H9 (cell line): ENCODE results near the gene ACOT11. TPM values are rescaled to one million over a fixed set of nuclear protein-coding genes. Genes with fewer than 3 reads are reported as not detected.

ENCODE experiments used
- DNase-seq: peaks from one replicate; pipeline ENCODE4 v3.0.0-alpha.2; 2017
- H2AFZ ChIP-seq: one replicate; pipeline ENCODE4 v1.6.1; 2013; ENCODE audit warnings: mild to moderate bottlenecking, low read length, control low read depth, moderate library complexity
- H2AK5ac ChIP-seq: 2 replicates; pipeline ENCODE4 v1.6.1; 2013; ENCODE audit warnings: low read length, control low read depth, mixed read lengths; ENCODE audit not compliant: insufficient read length
- H2BK120ac ChIP-seq: one replicate; pipeline ENCODE4 v1.6.1; 2013; ENCODE audit warnings: low read depth, mild to moderate bottlenecking, low read length, control low read depth, inconsistent platforms; ENCODE audit not compliant: poor library complexity, severe bottlenecking
- H2BK12ac ChIP-seq: 2 replicates; pipeline ENCODE4 v1.6.1; 2013; ENCODE audit warnings: low read length, control low read depth, mixed read lengths, low read depth; ENCODE audit not compliant: insufficient read length
- H2BK15ac ChIP-seq: 2 replicates; pipeline ENCODE4 v1.6.1; 2013; ENCODE audit warnings: low read depth, low read length, control low read depth
- H2BK20ac ChIP-seq: one replicate; pipeline ENCODE4 v1.6.1; 2013; ENCODE audit warnings: low read depth, mild to moderate bottlenecking, low read length, control low read depth, inconsistent platforms; ENCODE audit not compliant: poor library complexity, severe bottlenecking
- H2BK5ac ChIP-seq: 2 replicates; pipeline ENCODE4 v1.6.1; 2013; ENCODE audit warnings: low read length, control low read depth, mixed read lengths; ENCODE audit not compliant: insufficient read length
- H3K14ac ChIP-seq: 2 replicates; pipeline ENCODE4 v1.6.1; 2013; ENCODE audit warnings: low read length, control low read depth; ENCODE audit not compliant: insufficient read depth
- H3K18ac ChIP-seq: 2 replicates; pipeline ENCODE4 v1.6.1; 2013; ENCODE audit warnings: low read depth, mild to moderate bottlenecking, mixed read lengths, low read length, control low read depth; ENCODE audit not compliant: insufficient read length
- H3K23ac ChIP-seq: 2 replicates; pipeline ENCODE4 v1.6.1; 2013; ENCODE audit warnings: low read length, control low read depth, mixed read lengths, low read depth; ENCODE audit not compliant: insufficient read length
- H3K23me2 ChIP-seq: 2 replicates; pipeline ENCODE4 v1.6.1; 2013; ENCODE audit warnings: low read depth, mild to moderate bottlenecking, mixed read lengths, low read length, control low read depth; ENCODE audit not compliant: insufficient read length, poor library complexity, severe bottlenecking
- H3K27ac ChIP-seq: 2 replicates; pipeline ENCODE4 v1.5.1; 2013; ENCODE audit warnings: low read length, control low read depth, mixed read lengths, low read depth; ENCODE audit not compliant: insufficient read length
- H3K27me3 ChIP-seq: 2 replicates; pipeline ENCODE4 v1.6.1; 2013; ENCODE audit warnings: low read length, control low read depth, inconsistent platforms; ENCODE audit not compliant: insufficient read depth
- H3K4ac ChIP-seq: 2 replicates; pipeline ENCODE4 v1.6.1; 2013; ENCODE audit warnings: low read depth, mild to moderate bottlenecking, control low read depth, inconsistent platforms, low read length, moderate library complexity
- H3K4me1 ChIP-seq: 2 replicates; pipeline ENCODE4 v1.6.1; 2013; ENCODE audit warnings: low read length, control low read depth, inconsistent platforms; ENCODE audit not compliant: insufficient read depth
- H3K4me2 ChIP-seq: 2 replicates; pipeline ENCODE4 v1.6.1; 2013; ENCODE audit warnings: low read length, control low read depth, mixed read lengths; ENCODE audit not compliant: insufficient read length, insufficient read depth
- H3K56ac ChIP-seq: 2 replicates; pipeline ENCODE4 v1.6.1; 2013; ENCODE audit warnings: low read depth, mild to moderate bottlenecking, mixed read lengths, low read length, control low read depth; ENCODE audit not compliant: insufficient read length
- H3K79me1 ChIP-seq: 2 replicates; pipeline ENCODE4 v1.6.1; 2013; ENCODE audit warnings: low read depth, mild to moderate bottlenecking, moderate library complexity, low read length, control low read depth, inconsistent platforms; ENCODE audit not compliant: insufficient read depth, poor library complexity, severe bottlenecking
- H3K79me2 ChIP-seq: 2 replicates; pipeline ENCODE4 v1.6.1; 2013; ENCODE audit warnings: low read length, control low read depth, inconsistent platforms; ENCODE audit not compliant: insufficient read depth
- H3K9ac ChIP-seq: 2 replicates; pipeline ENCODE4 v1.6.1; 2013; ENCODE audit warnings: low read length, control low read depth, mixed read lengths; ENCODE audit not compliant: insufficient read length; ENCODE audit errors: extremely low read depth
- H3K9me3 ChIP-seq: one replicate; pipeline ENCODE4 v1.6.1; 2013; ENCODE audit warnings: low read depth, low read length, inconsistent platforms; ENCODE audit not compliant: control insufficient read depth
- H3T11ph ChIP-seq: one replicate; pipeline ENCODE4 v1.6.1; 2013; ENCODE audit warnings: mild to moderate bottlenecking, low read length, control low read depth, inconsistent platforms
- H4K20me1 ChIP-seq: one replicate; pipeline ENCODE4 v1.6.1; 2013; ENCODE audit not compliant: control insufficient read depth, insufficient read length, insufficient read depth
- H4K5ac ChIP-seq: 2 replicates; pipeline ENCODE4 v1.6.1; 2013; ENCODE audit warnings: low read depth, mild to moderate bottlenecking, mixed read lengths, low read length, control low read depth; ENCODE audit not compliant: insufficient read length
- H4K8ac ChIP-seq: replicated peaks from 2 replicates; pipeline ENCODE4 v1.6.1; 2013; ENCODE audit warnings: low read length, control low read depth, mixed read lengths, low read depth; ENCODE audit not compliant: insufficient read length
- H4K91ac ChIP-seq: 2 replicates; pipeline ENCODE4 v1.6.1; 2013; ENCODE audit warnings: low read depth, mild to moderate bottlenecking, moderate library complexity, mixed read lengths, low read length, control low read depth; ENCODE audit not compliant: insufficient read length
- H3K27ac Mint-ChIP-seq, 3 experiments: 2 replicates in 2 of 3; 3 replicates in 1 of 3; pipeline ENCODE4 v1.8.0; 2020 to 2021; ENCODE audit warnings: mixed read lengths in 3 of 3, mild to moderate bottlenecking in 1 of 3, moderate library complexity in 1 of 3
- H3K27me3 Mint-ChIP-seq: 2 replicates; pipeline ENCODE4 v1.8.0; 2021; ENCODE audit warnings: low read depth, mild to moderate bottlenecking, moderate library complexity, mixed read lengths
- H3K36me3 Mint-ChIP-seq, 3 experiments: 2 replicates in 2 of 3; 3 replicates in 1 of 3; pipeline ENCODE4 v1.8.0; 2020 to 2021; ENCODE audit warnings: low read depth in 3 of 3, mixed read lengths in 3 of 3; ENCODE audit not compliant: insufficient read depth in 1 of 3
- H3K4me1 Mint-ChIP-seq, 2 experiments: 2 replicates each; pipeline ENCODE4 v1.8.0; 2020; ENCODE audit warnings: mixed read lengths in 2 of 2
- H3K4me3 Mint-ChIP-seq, 2 experiments: 2 replicates in 1 of 2; 3 replicates in 1 of 2; pipeline ENCODE4 v1.8.0; 2020 to 2021; ENCODE audit warnings: mild to moderate bottlenecking in 2 of 2, mixed read lengths in 2 of 2, moderate library complexity in 1 of 2
- H3K9me3 Mint-ChIP-seq, 2 experiments: 2 replicates in 1 of 2; 3 replicates in 1 of 2; pipeline ENCODE4 v1.8.0; 2020; ENCODE audit warnings: mild to moderate bottlenecking in 2 of 2, mixed read lengths in 2 of 2, moderate library complexity in 1 of 2
- CTCF ChIP-seq: fragments of 200-600 bp; sonication (generic); conservative IDR thresholded peaks from 3 replicates; pipeline ENCODE4 v1.8.0; 2021; ENCODE audit warnings: antibody characterized with exemption, mild to moderate bottlenecking
- WGBS: extraction: QIAGEN DNeasy Blood & Tissue Kit; methylation state at CpG from one replicate; pipeline ENCODE4 v1.1.7; 2013; ENCODE audit warnings: missing lambda C conversion rate, low lambda C conversion rate, mixed read lengths; ENCODE audit not compliant: insufficient read length; ENCODE audit errors: extremely low coverage; 5-methylcytosine and 5-hydroxymethylcytosine counted together
- total RNA-seq: library from RNA; stranded (reverse); gene quantifications from 2 replicates; pipeline ENCODE4 v1.2.1, GENCODE V29; 2021

ACOT11 gene
- total RNA-seq, 1 experiment from 2014 or later = 4.0 TPM

GRCh38 chr1:54577612-54578011, 29.6 kb downstream of the ACOT11 start:
- Mint-ChIP-seq H3K4me3 (no peak overlapping the region), H3K9me3 (no peaks in the 10 kb centered on the region), H3K36me3 (no peaks in the 10 kb centered on the region), H3K4me1 (peaks cover 50 to 60% of the 10 kb centered on the region in 2 experiments), H3K27ac (peak overlapping the region in 1 of 3 experiments; percentile 57; a peak in 1 of 7 replicates), H3K27me3 (no peaks in the 10 kb centered on the region)
- Histone ChIP-seq H3K18ac (no peak overlapping the region), H3T11ph (no peak overlapping the region), H3K9ac (no peak overlapping the region), H3K23me2 (no peaks in the 10 kb centered on the region), H3K4ac (no peak overlapping the region), H2AFZ (no peak overlapping the region), H2BK12ac (no peak overlapping the region), H4K5ac (no peak overlapping the region), H4K91ac (no peak overlapping the region), H3K79me1 (no peaks in the 10 kb centered on the region), H3K79me2 (no peaks in the 10 kb centered on the region), H2BK15ac (no peak overlapping the region), H2BK20ac (no peak overlapping the region), H3K23ac (no peak overlapping the region), H3K4me1 (peaks cover 13% of the 10 kb centered on the region; the same call in 1 of the 2 replicates), H4K20me1 (no peaks in the 10 kb centered on the region), H2AK5ac (no peak overlapping the region), H3K9me3 (no peaks in the 10 kb centered on the region), H3K56ac (no peak overlapping the region), H4K8ac (no peak overlapping the region), H3K4me2 (no peak overlapping the region), H3K27ac (no peak overlapping the region), H2BK120ac (no peak overlapping the region), H3K27me3 (no peaks in the 10 kb centered on the region), H2BK5ac (no peak overlapping the region), H3K14ac (no peak overlapping the region)
- no peak for DNase-seq
- TF ChIP-seq CTCF = no peak
- WGBS = no CpG with 5 or more reads among the region's 6 CpGs
